Measurements from ENCODE around the gene CRACR2A. TPM values are rescaled to one million over a fixed set of nuclear protein-coding genes. Genes with fewer than 3 reads are reported as not detected.

The CRACR2A gene
- total and polyA plus RNA-seq, 2 of the 13 experiments (the other 11 are each of a cell fraction or from before 2014, with no cell fraction given) = 0.09 to 0.20 TPM

- Histone ChIP-seq H3K27ac (ENCODE audit: extremely low read length, insufficient read depth, low read length) (no peak overlapping the region), H2AFZ (ENCODE audit: low read length) (no peak overlapping the region), H3K36me3 (replicated peaks in 1 of 2; ENCODE audit: control insufficient read depth in 1 of 2, insufficient read depth in 2 of 2, low read length in 2 of 2) (no peaks in the 10 kb centered on the region), H3K9me3 (ENCODE audit: low read length) (no peaks in the 10 kb centered on the region), H3K79me2 (ENCODE audit: insufficient read depth, low read length) (no peaks in the 10 kb centered on the region), H3K4me3 (replicated peaks in 1 of 3; ENCODE audit: insufficient read depth in 1 of 3, low read depth in 2 of 3, low read length in 3 of 3) (no peak overlapping the region), H3K4me1 (ENCODE audit: insufficient read depth, low read length) (no peaks in the 10 kb centered on the region), H3K4me2 (ENCODE audit: low read depth, low read length) (no peak overlapping the region), H4K20me1 (ENCODE audit: insufficient read depth, low read length) (no peaks in the 10 kb centered on the region), H3K27me3 (ENCODE audit: control insufficient read depth in 1 of 2, insufficient read depth in 2 of 2, low read length in 2 of 2) (no peaks in the 10 kb centered on the region; a peak in 1 of 5 replicates), H3K9ac (ENCODE audit: insufficient read depth, low read depth, low read length) (no peak overlapping the region)
- intact Hi-C loops (cut with micrococcal nuclease; ENCODE audit: unreplicated experiment) = no loop called here
- ATAC-seq = no peak
- TF ChIP-seq ZNF354B (CRISPR knock-in tag; IDR thresholded peaks at IDR 0.05) (no peak), ZNF234 (CRISPR knock-in tag; conservative IDR thresholded peaks at IDR 0.05) (no peak), HNF1B (CRISPR knock-in tag; IDR thresholded peaks at IDR 0.05) (no peak), ZNF670 (CRISPR knock-in tag; IDR thresholded peaks at IDR 0.05; ENCODE audit: borderline replicate concordance) (no peak), CCDC6 (CRISPR knock-in tag; IDR thresholded peaks at IDR 0.05) (no peak), ZNF839 (CRISPR knock-in tag; IDR thresholded peaks at IDR 0.05; ENCODE audit: borderline replicate concordance) (no peak), ZNF616 (CRISPR knock-in tag; IDR thresholded peaks at IDR 0.05; ENCODE audit: low read depth) (no peak), PCBP1 (IDR thresholded peaks at IDR 0.05; ENCODE audit: borderline replicate concordance, low read depth, low read length) (no peak), U2AF2 (IDR thresholded peaks at IDR 0.05; ENCODE audit: low read depth, low read length) (no peak), ZBTB20 (CRISPR knock-in tag; IDR thresholded peaks at IDR 0.05; ENCODE audit: borderline replicate concordance, low read depth) (no peak), ZBTB25 (CRISPR knock-in tag; IDR thresholded peaks at IDR 0.05) (no peak), ZMAT5 (CRISPR knock-in tag; IDR thresholded peaks at IDR 0.05; ENCODE audit: borderline replicate concordance, low read depth) (no peak), ZNF749 (CRISPR knock-in tag; IDR thresholded peaks at IDR 0.05; ENCODE audit: borderline replicate concordance) (no peak), ELF4 (CRISPR knock-in tag; IDR thresholded peaks at IDR 0.05; ENCODE audit: borderline replicate concordance) (no peak), NCOA2 (CRISPR knock-in tag; IDR thresholded peaks at IDR 0.05) (no peak), PAWR (CRISPR knock-in tag; IDR thresholded peaks at IDR 0.05; ENCODE audit: borderline replicate concordance) (no peak)
- no TSS peak for BruUV-seq (replicated peaks)
- in situ Hi-C loops (cut with HindIII; ENCODE audit: extremely low pct_ligation_motif_present, low pct_unique_long_range_greater_than_20kb) = no loop called here
- DNase-seq (ENCODE audit: low spot score) = no peak
- WGBS (ENCODE audit: low lambda C conversion rate) = 41% methylated on average over 4 of the region's 4 CpGs
- ChIA-PET CTCF (ENCODE audit: low intra/inter-chr PET ratio, low total read pairs) (no interaction called here), POLR2A (no interaction called here)
- FAIRE-seq = no peak
These were observed 81.4 kb downstream of the CRACR2A start for GRCh38 chr12:3671330-3672112.

All from HepG2 (cell line).